SKM-1 treated with dmso at 0.1 percent for 144 hours (cell line): ENCODE data around the gene BIRC2.
"Not testable (repeated sequence)": the region's sequence is repeated elsewhere in the genome, so short reads cannot be mapped to it uniquely, and the experiment has no call there.

ENCODE experiments used
- DNase-seq: peaks from one replicate; lab custom pipeline; 2025; ENCODE audit not compliant: unreplicated experiment; lab: John Stamatoyannopoulos, UW

BIRC2 gene

DNA sequence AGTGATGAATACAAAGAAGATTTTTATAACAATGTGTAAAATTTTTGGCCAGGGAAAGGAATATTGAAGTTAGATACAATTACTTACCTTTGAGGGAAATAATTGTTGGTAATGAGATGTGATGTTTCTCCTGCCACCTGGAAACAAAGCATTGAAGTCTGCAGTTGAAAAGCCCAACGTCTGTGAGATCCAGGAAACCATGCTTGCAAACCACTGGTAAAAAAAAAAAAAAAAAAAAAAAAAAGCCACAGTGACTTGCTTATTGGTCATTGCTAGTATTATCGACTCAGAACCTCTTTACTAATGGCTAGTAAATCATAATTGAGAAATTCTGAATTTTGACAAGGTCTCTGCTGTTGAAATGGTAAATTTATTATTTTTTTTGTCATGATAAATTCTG lies 24.5 kb upstream of the BIRC2 start:
- no peak for DNase-seq

DNA sequence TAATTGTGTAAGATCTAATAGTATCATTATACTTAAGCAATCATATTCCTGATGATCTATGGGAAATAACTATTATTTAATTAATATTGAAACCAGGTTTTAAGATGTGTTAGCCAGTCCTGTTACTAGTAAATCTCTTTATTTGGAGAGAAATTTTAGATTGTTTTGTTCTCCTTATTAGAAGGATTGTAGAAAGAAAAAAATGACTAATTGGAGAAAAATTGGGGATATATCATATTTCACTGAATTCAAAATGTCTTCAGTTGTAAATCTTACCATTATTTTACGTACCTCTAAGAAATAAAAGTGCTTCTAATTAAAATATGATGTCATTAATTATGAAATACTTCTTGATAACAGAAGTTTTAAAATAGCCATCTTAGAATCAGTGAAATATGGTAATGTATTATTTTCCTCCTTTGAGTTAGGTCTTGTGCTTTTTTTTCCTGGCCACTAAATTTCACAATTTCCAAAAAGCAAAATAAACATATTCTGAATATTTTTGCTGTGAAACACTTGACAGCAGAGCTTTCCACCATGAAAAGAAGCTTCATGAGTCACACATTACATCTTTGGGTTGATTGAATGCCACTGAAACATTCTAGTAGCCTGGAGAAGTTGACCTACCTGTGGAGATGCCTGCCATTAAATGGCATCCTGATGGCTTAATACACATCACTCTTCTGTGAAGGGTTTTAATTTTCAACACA lies 23.3 kb upstream of the BIRC2 start:
- no peak for DNase-seq

DNA sequence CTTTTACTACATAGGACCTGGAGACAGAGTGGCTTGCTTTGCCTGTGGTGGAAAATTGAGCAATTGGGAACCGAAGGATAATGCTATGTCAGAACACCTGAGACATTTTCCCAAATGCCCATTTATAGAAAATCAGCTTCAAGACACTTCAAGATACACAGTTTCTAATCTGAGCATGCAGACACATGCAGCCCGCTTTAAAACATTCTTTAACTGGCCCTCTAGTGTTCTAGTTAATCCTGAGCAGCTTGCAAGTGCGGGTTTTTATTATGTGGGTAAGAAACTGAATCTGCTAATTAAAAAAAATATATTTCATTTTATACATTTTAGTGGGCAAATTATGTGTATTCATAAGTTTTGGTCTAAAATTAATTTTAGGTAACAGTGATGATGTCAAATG lies 21.9 kb upstream of the BIRC2 start:
- no peak for DNase-seq

DNA sequence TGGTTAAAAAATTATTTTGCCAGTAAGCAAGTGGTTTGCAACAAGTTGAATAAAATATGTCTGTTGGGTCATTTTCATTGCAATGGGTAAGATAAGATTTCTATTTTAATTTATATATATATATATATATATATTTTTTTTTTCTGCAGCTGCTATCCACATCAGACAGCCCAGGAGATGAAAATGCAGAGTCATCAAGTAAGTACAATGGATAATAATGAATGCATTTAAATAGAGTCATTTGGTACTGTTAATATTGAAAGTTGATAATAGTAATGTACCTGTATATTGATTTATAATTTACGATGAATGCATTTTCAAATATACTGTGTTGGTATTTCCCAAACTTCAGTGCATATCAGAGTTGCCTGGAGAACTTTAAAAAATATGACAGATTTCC lies 18.3 kb upstream of the BIRC2 start:
- DNase-seq, result no peak

DNA sequence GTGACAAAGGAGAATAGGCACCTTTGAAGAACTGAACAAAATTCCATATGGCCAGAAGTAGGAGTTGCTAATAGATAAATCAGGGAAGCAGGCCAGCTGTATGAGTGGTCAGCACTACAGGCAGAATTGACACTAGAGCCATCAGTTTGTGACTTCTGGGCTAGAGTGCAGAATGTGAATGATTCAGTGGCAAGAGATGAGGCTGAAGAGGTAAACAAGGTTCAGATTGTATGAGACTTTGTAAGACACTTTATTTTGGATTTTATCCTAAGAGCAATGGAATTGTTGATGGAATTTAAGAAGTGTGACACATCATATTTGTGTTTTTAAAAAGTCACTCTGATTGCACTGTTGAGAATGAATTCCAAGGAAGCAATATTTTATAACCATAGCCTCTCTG lies 16.8 kb upstream of the BIRC2 start:
- DNase-seq, result no peak

DNA sequence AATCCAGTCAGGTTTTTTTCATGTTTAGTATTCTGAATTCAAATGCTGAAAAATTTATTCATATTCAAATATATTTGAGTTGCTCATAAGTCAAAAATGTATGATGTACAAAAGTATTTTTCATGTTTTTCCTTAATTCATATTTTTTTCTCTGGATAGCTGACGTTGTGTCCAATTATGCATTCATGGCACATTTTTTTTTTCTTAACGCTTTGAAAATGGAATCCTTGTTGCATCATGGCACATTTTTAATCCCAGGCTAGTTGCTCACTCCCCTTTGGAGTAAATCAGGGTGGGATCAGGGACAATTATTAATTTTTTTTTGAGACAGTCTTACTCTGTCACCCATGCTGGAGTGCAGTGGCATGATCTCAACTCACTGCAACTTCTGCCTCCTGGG lies 15.7 kb upstream of the BIRC2 start:
- DNase-seq, result no peak

DNA sequence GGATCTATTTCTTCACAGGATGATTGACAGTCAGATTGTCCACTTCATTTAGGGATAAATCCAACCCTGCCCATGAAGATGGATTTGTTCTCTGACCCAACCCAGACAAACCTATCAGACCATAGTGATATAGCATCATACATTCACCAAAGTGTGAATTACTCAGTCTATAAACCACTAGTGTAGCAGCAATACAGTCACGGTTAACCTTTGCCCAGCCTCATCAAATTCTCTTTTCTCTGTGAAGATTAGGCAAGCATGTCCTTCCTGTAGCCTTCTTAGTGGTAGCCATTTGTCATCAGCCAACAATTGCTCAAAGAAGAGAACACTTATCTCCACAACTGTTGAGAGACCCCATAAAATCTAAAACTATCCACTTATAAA lies 14.4 kb upstream of the BIRC2 start:
- no peak for DNase-seq

DNA sequence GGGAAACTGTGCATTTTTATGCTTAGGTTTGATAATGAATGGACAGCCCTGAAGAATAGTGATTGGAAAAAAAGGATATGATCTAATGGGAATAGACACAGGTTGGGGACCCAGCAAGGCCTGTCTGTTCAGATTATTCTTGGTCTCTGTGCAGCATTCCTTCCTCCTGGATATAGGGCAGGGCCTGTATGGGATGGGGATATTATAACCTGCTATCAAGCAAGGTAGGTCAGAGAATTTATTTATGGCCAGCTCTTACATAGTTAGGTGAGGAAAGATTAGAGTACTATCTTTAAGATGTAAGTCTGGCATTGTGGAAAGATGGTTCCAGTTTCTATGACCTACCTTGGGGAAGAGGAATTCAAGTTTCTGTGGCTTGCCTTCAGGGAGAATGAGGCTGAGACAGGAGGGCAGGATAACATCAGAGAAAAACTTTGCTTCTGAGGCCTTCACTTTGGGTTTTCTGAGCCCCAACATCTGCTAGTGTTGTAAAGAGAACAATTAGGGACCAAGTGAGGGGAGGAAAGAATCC lies 8.5 kb upstream of the BIRC2 start:
- DNase-seq, result no peak

DNA sequence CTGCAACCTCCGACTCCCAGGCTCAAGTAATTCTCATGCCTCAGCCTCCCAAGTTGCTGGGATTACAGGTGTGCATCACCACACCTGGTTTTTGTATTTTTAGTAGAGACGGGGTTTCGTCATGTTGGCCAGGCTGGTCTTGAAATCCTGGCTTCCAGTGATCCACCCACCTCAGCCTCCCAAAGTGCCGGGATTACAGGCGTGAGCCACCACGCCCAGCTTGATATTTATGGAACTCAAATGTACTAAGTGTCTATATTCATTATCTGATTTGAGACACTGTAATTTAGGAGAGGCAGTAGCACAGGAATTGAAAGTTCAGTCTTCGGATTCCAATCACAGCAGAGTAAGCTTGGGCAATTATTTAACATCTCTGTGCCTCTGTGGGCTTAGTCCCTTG lies 5.7 kb upstream of the BIRC2 start:
- not testable (repeated sequence) for DNase-seq

DNA sequence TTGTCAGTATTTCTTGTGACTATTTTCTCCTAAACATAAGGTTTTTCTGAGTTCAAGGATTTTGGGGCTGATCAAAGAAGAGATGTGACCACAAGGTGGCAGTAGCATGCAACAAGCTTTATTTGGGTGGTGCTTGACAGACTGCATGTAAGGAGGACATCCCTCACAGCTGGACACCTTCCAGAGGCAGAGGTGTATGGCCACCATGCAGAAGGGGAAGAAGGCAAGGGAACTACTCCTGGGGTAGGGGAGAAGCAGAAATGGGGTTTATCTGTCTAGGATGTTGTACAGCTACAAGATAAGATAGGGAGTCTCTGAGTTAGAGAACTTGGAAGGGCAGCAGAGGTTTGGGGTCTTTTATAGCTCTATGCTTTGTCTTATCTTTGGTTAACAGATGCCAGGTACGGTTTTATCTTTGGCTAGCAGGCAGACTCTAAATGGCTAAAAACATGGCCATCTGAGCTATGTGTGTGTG lies 5.1 kb upstream of the BIRC2 start:
- peak; percentile 52 for DNase-seq

DNA sequence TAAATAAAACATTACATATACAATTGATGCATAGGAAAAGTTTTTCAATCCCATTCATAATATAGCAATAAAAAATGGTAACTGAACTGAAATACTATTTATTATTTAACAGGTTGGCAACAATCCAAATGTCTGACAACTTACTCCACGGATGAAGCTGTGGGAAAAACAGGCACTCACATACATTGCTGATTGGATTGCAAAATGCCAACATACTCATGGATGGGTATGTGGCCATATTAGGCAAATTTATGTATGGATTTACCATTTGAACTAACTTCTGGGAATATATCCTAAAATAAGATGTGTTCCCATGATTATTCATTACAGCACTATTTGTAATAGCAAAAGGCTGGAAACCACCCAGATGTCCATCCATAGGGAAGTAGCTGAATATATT lies 3.2 kb upstream of the BIRC2 start:
- no peak for DNase-seq

DNA sequence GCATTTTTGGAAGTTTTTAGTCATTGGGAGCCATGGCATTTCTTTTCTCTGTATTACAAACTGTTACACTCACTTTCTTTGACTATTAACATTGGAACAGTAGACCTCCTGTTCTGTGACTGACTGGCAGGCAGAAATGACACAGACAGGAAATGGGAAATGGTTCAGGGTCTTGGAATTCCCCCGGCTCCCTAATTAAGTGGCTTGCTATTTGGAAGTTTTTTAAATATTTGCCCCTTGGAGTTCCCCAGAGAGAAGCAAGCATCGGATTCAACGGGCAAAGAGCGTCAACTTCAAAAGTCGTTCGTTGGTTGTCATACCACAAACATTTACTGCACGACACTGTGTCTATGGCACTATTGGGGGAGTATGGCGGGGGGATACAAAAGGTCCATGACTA lies 1.1 kb upstream of the BIRC2 start:
- no peak for DNase-seq

DNA sequence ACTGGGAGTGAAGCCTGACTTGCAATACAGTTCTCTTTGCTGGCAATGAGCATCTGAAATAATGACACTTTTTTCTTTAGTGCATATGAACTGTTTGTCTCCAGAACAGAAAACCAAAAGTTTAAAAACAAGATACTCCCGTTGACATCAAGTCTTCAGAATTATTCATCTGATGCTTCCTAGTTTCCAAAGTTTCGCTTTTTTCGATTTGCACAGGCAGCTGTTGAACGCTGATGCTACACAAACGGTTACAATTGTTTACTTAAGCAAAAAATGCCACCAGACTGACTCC lies 612 bp upstream of the BIRC2 start:
- DNase-seq, result no peak

DNA sequence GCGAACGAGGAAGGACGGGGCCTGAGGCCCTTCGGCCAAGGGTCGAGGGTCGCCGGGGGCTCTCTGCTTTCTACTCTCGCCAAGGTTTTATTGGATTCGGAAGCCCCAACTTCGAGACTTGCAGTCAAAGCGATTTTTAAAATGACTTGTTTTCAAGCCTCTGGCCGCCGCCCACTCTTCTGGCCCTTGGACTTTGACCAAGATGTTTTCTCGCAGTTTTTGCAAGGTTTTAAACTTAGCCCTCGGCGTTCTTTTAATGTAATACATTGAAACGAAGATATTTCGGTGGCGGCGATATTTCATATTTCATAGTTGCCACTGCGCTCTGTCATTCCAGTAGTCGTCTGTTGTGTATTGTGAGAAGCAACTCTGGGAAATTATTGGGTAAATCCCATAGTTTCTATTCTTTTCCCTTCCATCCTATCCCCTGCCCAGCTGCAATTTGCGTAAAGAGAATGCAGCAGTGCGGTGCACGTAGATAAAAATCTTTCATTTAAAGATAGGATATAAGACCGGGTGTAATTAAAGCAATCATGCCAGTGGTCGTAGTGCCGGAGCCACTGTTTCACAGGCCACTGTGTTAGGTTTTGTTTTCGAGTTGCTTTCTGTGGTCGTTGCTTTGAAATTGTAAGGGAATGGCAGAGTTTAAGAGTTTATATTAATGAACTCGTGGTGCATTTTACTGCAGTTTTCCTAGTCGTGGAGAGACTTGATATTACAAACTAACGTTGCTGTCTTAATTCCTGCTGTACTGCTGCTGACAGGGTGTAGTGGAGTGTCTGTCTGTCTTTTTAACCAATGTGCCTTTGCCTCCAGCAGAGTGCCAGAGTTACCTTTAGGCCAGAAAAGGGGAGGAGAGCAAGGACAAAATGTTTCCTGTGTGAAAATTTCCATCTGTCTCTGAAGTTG lies 702 bp downstream of the BIRC2 start:
- DNase-seq, result no peak

DNA sequence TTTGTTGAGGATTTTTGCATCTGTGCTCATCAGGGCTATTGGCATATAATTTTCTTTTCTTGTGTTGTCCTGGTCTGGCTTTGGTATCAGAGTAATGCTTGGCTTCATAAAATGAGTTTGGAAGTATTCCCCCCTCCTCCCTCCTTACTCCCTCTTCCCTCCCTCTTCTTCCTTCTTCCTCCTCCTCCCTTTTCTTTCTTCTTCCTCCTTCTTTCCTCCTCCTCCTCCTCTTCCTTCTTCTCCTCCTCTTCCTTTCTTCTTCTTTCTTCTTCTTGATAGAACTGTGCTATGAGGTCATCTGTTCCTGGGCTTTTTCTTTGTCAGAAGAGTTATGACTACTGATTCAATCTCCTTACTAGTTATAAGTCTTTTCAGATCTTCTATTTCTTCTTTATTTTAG lies 10.1 kb downstream of the BIRC2 start:
- DNase-seq, result no peak

DNA sequence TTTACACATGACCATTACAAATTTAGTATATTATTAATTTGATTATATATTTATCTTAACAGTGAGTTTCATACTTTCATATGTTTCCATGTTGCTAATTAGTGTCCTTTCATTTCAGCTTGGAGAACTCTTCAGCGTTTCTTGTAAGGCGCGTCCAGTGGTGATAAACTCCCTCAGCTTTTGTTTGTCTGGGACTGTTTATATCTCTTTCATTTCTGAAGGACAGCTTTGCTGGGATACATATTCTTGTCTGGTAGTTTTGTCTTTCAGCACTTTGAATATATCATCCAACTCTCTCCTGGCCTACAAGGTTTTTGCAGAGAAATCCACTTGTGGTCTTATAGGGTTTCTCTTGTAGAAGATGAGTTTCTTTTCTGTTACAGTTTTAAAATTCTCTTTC lies 12.4 kb downstream of the BIRC2 start:
- DNase-seq, result no peak

DNA sequence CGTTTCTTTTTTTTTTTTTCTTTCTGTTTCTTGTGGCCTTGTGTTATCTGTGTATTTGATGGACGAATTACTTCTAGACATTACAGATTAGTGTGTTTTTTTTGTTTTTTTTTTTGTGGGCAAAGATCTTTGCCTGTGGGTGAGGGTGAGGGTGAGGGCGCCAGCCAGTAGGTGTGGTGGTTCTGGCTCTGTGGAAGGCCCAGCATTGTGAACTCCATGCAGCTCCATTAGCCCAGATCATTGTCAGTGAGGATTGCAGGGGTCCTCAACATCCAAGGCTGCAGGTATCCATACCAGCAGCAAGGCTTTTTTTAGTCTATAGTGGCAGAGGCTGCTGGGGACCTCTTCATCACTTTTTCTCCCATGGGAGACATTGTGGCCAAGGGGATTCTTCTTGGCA lies 13.7 kb downstream of the BIRC2 start:
- no peak for DNase-seq

DNA sequence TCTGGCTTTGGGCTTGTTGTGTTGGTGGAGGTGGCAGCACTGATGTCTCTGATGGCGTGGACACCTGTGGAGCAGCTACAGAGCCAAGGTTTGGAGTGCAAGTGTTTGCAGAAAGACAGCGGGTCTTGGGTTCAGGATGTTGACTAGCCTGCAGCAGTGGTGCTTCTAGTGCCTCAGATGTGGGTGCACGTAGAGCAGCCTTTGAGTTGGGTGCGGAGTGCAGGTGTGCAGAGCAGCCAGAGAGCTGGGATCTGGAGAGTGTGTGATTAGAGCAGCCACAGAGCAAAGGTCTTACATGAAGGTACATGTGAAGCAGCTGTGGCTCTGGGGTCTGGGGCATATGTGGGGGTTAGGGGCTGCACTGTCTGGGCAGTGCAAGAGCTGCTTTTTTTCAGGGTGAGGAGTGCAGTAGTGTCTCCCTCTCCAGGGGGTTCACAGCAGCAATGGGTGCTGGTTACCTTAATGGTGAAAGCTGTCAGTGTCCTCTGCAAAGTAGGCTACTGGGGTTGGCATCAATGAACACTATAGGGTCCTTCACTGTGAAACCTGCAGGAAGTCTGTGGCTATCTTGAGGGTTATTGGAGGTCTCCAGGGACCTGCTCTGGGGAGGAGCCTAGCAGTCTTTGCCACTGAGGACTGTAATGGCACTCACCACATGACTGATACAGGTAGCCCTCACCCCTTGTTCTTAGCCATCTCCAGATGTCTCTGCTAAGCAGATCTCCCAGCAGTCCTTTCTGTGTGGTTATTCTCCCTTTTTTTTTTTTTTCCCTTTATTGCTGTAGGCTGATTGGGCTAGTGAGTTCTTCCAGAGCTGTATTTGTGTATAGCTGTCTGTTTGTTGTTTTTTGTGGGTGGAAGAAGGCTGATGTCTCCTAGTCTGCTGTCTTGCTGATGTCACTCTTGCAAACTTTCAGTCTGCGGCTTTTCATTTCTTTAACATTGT lies 14.3 kb downstream of the BIRC2 start:
- DNase-seq, result no peak

DNA sequence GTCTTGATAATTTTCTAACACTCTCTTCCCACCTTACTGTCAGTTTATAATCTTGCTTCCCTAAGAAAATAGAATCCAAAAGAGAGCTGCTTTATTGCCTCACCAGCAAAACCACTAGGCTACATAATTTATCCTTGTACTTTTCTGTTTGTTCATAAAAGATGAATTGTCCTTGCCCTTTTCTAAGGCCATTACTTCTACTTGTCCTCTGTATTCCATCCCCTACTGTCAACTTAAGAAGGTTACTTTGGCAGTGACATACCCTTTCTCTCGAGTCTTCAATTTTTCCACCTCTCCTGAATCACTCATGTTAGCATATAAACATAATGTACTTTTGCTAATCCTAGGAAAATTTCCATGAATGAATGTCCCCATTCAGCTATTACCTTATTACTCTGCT lies 18.0 kb downstream of the BIRC2 start:
- no peak for DNase-seq

DNA sequence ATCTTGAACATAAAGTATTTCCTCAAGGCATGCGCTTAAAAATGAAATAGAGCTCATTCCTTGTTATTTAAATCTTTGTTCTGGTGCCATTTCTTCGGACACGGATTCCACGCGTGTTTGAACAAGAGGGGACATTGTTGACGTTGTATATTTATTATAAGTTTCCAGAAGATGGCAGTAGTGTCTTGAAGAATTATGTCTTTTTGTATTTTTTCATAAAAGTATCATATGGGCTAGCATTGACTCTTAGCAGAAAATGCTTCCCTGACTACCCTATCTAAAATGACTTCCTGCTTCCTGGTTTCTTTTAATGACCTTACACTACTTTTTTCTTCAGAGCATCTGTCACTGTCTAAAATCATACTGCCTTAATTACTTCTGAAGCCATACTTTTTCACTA lies 20.4 kb downstream of the BIRC2 start:
- no peak for DNase-seq

DNA sequence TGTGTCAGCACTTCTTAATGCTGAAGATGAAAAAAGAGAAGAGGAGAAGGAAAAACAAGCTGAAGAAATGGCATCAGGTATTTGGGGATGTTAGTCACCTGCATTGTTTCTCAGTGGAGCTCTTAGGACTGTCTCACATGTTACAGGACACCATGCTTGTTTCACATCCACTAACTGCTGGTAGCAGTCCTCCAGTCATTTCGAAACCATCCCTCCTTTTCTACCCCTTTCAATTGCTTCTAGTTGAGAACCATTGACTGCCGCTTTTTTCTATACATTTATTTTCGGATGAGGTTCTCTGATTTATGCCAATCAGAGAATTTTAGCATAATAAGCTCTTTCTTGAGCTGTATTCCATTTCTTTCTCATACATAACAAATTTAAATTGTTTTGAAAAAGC lies 21.5 kb downstream of the BIRC2 start:
- no peak for DNase-seq
